NCI-H1105 treated with DMSO at 0.1 percent for 48 hours (cell line): ENCODE results near the gene PDCD1.

Source experiments
- DNase-seq: peaks from one replicate; lab custom pipeline; 2025; lab: John Stamatoyannopoulos, UW

Gene PDCD1

DNA sequence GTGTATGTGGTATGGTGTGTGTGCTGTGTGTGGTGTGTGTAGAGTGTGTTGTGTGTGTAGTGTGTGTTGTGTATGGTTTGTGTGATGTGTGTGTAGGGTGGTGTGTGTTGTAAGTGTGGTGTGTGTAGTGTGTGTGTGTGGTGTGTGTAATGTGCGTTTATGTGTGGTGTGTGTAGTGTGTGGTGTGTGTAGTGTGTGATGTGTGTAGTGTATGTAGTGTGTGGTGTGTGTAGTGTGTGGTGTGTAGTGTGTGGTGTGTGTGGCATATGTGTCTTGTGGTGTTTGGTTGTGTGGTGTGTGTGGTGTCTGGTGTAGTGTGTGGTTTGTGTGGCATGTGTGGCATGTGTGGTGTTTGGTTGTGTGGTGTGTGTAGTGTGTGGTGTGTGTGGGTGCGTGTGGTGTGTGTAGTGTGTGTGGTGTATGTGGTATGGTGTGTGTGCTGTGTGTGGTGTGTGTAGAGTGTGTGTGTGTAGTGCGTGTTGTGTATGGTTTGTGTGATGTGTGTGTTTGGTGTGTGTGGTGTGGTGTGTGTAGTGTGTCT is 6.8 kb upstream of the PDCD1 start:
- no peak for DNase-seq

DNA sequence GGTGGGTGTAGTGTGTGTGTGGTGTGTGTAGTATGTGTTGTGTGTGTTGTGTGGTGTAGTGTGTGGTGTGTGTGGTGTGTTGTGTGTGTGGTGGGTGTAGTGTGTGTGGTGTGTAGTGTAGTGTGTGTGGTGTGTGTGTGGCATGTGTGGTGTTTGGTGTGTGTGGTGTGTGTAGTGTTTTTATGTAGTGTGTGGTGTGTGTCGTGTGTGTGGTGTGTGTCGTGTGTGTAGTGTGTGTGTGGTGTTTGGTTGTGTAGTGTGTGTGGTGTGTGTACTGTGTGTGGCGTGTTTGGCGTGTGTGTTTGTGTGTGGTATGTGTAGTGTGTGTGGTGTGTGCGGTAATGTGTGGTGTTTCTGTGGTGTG is 6.1 kb upstream of the PDCD1 start:
- DNase-seq, result no peak

- DNase-seq, result no peak
Observed at GRCh38 chr2:241864168-241864849, 5.6 kb upstream of the PDCD1 start.

DNA sequence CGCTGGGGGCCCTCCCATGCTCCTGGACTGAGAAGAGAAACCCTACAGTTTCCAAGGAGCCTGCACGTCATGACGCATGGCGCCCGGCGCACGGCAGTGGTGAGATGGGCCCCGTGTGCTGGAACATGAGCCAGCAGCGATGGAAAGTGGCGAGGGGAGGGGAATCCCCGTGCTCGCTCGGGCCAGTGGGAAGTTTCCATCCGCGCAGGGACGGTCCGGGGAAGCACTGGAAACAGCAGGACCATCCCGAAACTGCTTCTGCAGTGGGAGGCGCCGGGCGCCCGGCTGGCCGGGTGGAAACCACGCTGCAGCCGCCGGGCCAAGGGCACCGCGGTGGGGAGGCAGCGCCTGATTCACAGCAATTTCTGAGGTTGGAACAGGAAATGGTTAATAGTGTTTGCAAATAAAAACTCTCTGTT is 4.9 kb upstream of the PDCD1 start:
- no peak for DNase-seq

DNA sequence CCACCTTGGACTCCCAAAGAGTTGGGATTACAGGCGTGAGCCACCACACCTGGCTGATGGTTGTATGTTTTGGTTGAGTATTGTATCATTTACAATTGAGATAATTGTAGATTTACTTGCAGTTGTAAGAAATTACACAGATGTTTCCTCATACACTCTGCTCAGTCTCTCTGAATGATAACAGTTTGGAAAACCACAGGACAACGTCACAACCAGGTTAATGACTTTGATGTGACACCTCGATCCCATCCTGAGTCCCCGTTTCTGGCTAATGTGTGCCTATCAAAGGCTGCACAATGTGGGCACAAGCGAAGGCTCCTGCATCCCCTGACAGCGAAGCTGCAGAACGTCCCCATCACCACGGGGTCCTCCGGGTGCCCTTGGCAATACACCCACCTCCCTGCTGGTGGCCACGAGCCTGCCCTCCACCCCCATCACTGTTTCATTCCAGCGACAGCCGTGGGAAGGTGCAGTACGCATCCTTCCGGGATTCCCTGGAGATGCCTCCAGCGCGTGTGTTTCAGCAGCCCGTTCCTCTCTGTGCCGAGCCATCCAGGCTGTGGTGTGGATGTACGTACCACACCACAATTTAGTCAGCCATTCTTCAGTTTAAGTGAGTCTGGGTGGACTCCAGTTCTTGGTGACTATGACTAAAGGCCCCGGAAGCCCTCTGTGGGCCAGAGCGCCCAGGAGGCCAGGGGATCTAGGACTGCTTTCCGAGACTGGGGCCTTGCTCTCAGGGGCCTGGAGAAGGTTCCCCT is 4.3 kb upstream of the PDCD1 start:
- no peak for DNase-seq

- no peak for DNase-seq
Observed at GRCh38 chr2:241862093-241862492, 3.4 kb upstream of the PDCD1 start.

GRCh38 chr2:241861264-241861663 is 2.6 kb upstream of the PDCD1 start:
- no peak for DNase-seq

- no peak for DNase-seq
Observed at GRCh38 chr2:241860184-241861078, 1.7 kb upstream of the PDCD1 start.

- no peak for DNase-seq
Observed at GRCh38 chr2:241859436-241860183, 916 bp upstream of the PDCD1 start.

DNA sequence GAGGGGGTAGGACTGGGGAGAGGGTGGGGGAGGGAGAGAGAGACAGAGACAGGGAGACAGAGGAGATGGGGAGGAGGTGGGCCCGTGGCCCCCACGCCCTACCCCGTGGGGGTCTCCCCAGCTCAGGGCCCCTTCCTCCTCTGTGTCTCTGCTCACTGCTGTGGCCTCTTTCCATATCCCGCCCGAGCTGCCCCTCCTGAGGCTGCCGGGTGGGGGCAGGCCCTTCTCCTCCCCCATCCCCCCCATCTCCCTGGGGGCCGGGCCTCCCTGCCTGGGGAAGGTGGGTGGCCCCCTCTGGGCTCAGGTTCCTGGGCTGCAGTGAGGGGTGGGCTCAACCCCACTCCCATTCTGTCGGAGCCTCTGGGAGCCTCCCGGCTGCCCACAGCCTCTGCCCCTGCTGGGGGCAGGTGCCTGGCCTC is 332 bp upstream of the PDCD1 start:
- no peak for DNase-seq

GRCh38 chr2:241857572-241858121 is 1.0 kb downstream of the PDCD1 start:
- no peak for DNase-seq

DNA sequence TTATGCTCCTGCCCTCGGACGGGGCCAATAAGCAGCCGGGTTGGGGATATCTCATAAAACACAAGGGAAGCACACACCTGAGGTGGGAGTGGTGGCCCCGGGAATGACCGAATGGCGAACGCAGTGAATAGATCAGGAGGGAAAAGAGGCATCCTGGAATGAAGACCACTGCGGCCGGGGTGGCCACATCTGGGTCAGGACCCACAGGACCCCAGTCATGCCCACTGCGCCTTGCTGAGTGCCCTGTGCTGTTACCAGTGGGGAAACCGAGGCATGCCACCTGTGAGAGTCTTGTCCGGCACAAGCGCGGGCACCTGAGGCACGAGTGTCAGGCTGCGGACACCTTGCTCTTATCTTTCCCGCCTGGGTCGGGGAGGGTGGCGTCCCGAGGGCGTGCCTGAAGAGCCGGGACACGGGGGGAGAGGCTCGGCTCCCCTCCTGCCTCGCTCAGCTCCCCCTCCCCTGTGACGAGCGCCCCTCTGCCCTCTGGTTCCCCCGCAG is 1.6 kb downstream of the PDCD1 start:
- DNase-seq, result no peak

DNA sequence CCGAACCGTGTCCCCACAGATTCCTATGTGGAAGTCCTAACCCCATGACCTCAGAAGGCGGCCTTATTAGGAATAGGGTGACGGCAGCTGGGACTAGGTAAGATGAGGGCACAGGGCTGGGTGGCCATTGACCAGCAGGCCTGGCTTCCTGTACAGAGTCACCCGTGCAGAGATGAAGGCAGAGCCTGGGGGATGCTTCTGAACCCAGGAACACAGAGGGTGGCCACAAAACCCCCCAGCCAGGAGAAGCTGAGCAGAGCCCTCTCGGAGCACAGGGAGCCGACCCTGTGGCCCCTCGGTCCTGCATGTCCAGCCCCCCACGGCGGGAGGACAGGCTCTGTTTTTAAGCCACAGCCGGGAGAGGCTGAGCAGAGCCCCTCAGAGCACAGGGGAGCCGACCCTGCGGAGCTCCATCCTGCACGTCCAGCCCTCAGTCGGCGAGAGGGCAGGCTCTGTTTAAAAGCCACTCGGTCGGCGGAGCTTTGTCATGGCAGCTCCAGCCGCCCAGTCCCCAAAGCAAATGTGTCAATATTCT is 2.7 kb downstream of the PDCD1 start:
- DNase-seq, result no peak

GRCh38 chr2:241855245-241855887 is 3.3 kb downstream of the PDCD1 start:
- no peak for DNase-seq

- DNase-seq, result no peak
Observed at GRCh38 chr2:241854342-241855244, 4.1 kb downstream of the PDCD1 start.

DNA sequence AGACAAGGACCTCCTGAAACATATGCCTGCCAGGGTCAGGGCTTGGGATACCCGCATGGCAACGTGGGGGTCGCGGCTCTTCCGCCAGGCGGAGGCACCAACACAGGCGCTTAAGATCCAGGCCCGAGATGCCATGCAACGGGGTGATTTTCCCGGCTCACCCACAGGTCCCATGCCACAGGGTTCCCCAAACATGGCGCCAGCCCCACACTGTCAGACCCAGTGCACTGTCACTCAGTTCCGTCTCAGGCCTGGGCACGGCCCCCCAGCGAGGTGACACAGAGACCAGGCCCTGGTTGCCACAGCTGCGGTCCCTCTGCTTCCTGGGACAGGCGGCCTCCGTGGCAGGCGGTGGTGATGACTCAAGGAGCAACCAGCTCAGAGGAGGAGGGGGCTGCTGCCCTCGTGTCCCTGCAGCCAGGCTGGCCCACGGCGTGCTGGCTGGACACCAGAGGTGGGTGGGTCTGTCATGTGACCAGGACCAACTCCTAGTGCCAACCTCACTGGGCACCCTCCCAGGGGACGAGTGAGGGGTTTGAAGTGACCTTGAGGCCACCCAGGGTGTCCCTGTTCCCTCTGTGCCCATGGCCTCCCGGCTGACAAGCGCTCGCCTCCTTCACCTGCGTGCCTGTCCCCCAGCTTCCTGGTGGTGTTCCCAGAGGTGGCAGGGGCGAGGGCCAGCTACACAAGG is 4.9 kb downstream of the PDCD1 start:
- no peak for DNase-seq

DNA sequence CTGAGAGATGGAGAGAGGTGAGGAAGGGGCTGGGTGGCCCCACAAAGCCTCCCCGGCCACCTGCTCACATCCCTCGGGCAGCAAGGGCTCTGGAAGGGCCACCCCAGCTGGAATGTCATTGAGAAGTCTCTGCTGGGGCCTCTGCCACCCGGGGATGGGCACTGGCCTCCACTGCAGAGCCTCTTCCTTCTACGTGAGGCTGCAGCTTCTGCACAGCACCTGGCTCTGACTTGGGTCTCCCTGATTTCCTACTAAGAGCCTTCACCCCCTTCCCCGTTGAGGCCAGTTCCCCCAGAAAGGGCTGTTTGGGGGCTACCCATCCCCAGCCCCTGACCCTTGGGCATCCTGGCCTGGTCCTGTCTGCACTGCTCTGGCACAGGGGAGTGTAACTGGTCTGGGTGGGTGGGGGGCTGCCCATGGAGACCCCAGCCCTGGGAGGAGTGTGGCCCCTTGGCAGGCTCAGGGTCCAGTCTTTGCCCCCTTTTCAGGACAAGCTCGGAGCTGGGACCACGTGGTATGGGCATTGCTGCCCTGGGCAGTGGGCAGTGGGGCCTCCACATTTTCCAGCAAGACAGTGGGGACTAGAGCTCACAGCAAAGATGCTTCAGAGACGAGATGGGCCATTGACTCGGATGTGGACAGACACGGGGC is 5.6 kb downstream of the PDCD1 start:
- DNase-seq, result no peak
